ENCODE measurements around the gene CLASRP. TPM values are rescaled to one million over a fixed set of nuclear protein-coding genes. Genes with fewer than 3 reads are reported as not detected.

The CLASRP gene
- total and polyA plus RNA-seq, 9 of the 15 experiments (the other 6 are each of a cell fraction or from before 2014, with no cell fraction given) = 0.94 to 86.3 (median 44.0) TPM

DNA sequence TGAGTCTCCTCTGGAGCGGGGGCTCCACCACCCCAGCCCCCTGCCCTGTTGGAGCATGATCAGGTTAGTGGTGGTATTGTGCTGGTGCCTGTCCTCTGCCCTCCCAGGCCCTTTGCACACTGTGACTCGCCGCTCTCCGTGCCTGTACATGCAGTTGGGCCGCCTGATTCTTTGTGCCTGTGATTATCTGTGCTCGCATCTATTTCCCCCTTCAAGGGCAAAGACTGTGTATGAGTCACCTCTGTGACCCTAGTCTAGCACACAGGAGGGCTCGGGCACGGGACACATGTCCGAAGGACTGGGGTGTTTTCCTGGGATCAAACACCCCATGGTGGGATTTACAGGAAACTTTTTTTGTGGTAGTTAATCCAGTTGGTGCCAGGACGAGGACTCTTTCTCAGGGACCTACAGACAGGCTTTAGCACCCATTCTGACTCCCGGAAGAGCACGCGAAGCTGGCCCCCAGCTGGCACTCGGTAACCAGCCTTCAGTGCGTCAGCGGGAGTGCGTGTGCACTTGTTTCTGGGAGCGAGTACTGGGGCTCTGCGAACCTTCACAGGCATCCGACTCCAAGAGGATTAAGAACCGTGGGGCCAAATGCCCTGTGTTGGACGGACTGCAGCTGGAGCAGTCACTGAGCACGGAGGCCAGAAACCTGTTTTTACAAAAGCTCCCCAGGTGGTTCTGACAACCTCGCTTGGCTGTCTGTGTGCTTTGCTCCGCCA lies 60.8 kb downstream of the CLASRP start (continued):
- TF ChIP-seq, protein P1, sequence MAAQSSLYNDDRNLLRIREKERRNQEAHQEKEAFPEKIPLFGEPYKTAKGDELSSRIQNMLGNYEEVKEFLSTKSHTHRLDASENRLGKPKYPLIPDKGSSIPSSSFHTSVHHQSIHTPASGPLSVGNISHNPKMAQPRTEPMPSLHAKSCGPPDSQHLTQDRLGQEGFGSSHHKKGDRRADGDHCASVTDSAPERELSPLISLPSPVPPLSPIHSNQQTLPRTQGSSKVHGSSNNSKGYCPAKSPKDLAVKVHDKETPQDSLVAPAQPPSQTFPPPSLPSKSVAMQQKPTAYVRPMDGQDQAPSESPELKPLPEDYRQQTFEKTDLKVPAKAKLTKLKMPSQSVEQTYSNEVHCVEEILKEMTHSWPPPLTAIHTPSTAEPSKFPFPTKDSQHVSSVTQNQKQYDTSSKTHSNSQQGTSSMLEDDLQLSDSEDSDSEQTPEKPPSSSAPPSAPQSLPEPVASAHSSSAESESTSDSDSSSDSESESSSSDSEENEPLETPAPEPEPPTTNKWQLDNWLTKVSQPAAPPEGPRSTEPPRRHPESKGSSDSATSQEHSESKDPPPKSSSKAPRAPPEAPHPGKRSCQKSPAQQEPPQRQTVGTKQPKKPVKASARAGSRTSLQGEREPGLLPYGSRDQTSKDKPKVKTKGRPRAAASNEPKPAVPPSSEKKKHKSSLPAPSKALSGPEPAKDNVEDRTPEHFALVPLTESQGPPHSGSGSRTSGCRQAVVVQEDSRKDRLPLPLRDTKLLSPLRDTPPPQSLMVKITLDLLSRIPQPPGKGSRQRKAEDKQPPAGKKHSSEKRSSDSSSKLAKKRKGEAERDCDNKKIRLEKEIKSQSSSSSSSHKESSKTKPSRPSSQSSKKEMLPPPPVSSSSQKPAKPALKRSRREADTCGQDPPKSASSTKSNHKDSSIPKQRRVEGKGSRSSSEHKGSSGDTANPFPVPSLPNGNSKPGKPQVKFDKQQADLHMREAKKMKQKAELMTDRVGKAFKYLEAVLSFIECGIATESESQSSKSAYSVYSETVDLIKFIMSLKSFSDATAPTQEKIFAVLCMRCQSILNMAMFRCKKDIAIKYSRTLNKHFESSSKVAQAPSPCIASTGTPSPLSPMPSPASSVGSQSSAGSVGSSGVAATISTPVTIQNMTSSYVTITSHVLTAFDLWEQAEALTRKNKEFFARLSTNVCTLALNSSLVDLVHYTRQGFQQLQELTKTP (IDR thresholded peaks at IDR 0.05; ENCODE audit: low read depth in 1 of 2, partially characterized antibody in 2 of 2) = no peak
- TF ChIP-seq ESRRA (IDR thresholded peaks at IDR 0.05; ENCODE audit: borderline replicate concordance, low read depth) = peak; percentile 64; the same call in 1 of the 2 replicates
- TF ChIP-seq, protein P2, sequence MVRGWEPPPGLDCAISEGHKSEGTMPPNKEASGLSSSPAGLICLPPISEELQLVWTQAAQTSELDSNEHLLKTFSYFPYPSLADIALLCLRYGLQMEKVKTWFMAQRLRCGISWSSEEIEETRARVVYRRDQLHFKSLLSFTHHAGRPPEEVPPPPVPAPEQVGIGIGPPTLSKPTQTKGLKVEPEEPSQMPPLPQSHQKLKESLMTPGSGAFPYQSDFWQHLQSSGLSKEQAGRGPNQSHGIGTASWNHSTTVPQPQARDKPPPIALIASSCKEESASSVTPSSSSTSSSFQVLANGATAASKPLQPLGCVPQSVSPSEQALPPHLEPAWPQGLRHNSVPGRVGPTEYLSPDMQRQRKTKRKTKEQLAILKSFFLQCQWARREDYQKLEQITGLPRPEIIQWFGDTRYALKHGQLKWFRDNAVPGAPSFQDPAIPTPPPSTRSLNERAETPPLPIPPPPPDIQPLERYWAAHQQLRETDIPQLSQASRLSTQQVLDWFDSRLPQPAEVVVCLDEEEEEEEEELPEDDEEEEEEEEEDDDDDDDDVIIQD (CRISPR knock-in tag; IDR thresholded peaks at IDR 0.05) = no peak
- TF ChIP-seq, protein P3, sequence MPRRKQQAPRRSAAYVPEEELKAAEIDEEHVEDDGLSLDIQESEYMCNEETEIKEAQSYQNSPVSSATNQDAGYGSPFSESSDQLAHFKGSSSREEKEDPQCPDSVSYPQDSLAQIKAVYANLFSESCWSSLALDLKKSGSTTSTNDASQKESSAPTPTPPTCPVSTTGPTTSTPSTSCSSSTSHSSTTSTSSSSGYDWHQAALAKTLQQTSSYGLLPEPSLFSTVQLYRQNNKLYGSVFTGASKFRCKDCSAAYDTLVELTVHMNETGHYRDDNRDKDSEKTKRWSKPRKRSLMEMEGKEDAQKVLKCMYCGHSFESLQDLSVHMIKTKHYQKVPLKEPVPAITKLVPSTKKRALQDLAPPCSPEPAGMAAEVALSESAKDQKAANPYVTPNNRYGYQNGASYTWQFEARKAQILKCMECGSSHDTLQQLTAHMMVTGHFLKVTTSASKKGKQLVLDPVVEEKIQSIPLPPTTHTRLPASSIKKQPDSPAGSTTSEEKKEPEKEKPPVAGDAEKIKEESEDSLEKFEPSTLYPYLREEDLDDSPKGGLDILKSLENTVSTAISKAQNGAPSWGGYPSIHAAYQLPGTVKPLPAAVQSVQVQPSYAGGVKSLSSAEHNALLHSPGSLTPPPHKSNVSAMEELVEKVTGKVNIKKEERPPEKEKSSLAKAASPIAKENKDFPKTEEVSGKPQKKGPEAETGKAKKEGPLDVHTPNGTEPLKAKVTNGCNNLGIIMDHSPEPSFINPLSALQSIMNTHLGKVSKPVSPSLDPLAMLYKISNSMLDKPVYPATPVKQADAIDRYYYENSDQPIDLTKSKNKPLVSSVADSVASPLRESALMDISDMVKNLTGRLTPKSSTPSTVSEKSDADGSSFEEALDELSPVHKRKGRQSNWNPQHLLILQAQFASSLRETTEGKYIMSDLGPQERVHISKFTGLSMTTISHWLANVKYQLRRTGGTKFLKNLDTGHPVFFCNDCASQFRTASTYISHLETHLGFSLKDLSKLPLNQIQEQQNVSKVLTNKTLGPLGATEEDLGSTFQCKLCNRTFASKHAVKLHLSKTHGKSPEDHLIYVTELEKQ (CRISPR knock-in tag; IDR thresholded peaks at IDR 0.05) = no peak
- TF ChIP-seq, protein P4, sequence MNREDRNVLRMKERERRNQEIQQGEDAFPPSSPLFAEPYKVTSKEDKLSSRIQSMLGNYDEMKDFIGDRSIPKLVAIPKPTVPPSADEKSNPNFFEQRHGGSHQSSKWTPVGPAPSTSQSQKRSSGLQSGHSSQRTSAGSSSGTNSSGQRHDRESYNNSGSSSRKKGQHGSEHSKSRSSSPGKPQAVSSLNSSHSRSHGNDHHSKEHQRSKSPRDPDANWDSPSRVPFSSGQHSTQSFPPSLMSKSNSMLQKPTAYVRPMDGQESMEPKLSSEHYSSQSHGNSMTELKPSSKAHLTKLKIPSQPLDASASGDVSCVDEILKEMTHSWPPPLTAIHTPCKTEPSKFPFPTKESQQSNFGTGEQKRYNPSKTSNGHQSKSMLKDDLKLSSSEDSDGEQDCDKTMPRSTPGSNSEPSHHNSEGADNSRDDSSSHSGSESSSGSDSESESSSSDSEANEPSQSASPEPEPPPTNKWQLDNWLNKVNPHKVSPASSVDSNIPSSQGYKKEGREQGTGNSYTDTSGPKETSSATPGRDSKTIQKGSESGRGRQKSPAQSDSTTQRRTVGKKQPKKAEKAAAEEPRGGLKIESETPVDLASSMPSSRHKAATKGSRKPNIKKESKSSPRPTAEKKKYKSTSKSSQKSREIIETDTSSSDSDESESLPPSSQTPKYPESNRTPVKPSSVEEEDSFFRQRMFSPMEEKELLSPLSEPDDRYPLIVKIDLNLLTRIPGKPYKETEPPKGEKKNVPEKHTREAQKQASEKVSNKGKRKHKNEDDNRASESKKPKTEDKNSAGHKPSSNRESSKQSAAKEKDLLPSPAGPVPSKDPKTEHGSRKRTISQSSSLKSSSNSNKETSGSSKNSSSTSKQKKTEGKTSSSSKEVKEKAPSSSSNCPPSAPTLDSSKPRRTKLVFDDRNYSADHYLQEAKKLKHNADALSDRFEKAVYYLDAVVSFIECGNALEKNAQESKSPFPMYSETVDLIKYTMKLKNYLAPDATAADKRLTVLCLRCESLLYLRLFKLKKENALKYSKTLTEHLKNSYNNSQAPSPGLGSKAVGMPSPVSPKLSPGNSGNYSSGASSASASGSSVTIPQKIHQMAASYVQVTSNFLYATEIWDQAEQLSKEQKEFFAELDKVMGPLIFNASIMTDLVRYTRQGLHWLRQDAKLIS (CRISPR knock-in tag; IDR thresholded peaks at IDR 0.05) = no peak
- TF ChIP-seq, protein P5, sequence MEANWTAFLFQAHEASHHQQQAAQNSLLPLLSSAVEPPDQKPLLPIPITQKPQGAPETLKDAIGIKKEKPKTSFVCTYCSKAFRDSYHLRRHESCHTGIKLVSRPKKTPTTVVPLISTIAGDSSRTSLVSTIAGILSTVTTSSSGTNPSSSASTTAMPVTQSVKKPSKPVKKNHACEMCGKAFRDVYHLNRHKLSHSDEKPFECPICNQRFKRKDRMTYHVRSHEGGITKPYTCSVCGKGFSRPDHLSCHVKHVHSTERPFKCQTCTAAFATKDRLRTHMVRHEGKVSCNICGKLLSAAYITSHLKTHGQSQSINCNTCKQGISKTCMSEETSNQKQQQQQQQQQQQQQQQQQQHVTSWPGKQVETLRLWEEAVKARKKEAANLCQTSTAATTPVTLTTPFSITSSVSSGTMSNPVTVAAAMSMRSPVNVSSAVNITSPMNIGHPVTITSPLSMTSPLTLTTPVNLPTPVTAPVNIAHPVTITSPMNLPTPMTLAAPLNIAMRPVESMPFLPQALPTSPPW (CRISPR knock-in tag; IDR thresholded peaks at IDR 0.05) = peak; percentile 28; the same call in 1 of the 2 replicates
- no peak for TF ChIP-seq ERF (CRISPR knock-in tag; IDR thresholded peaks at IDR 0.05)
- no peak for TF ChIP-seq BRF1 (IDR thresholded peaks at IDR 0.05; ENCODE audit: borderline replicate concordance, extremely low read depth, insufficient read length)
- TF ChIP-seq TEAD4 (IDR thresholded peaks at IDR 0.05; ENCODE audit: low read length) = no peak
- no peak for TF ChIP-seq TEAD4 (CRISPR knock-in tag; IDR thresholded peaks at IDR 0.05; ENCODE audit: borderline replicate concordance)
